Endothelial cell of umbilical vein (primary cell): ENCODE measurements around the gene HSBP1.

ENCODE experiments used
- CTCF ChIP-seq, 2 donors: IDR thresholded peaks; 1 replicate in 1 of 2; 2 replicates in 1 of 2; pipeline ENCODE4 v1.5.1; 2011; ENCODE audit warnings: low read length in 2 of 2, mild to moderate bottlenecking in 2 of 2, moderate library complexity in 2 of 2, control low read depth in 1 of 2, inconsistent platforms in 1 of 2, low read depth in 1 of 2; ENCODE audit not compliant: insufficient read depth in 1 of 2; ENCODE audit errors: extremely low read depth in 1 of 2
- POLR2AphosphoS5 ChIP-seq: IDR thresholded peaks from 2 replicates; pipeline ENCODE4 v1.6.1; 2012; ENCODE audit warnings: low read depth, mild to moderate bottlenecking, control low read depth, low read length, moderate library complexity; ENCODE audit not compliant: insufficient read depth

- TF ChIP-seq CTCF (IDR thresholded peaks at IDR 0.05; ENCODE audit: extremely low read depth in 1 of 2, insufficient read depth in 1 of 2, low read depth in 1 of 2, low read length in 2 of 2) (no peak), POLR2AphosphoS5 (no peak)
Observed at GRCh38 chr16:83849421-83849820, 41.6 kb downstream of the HSBP1 start.
